H9 (cell line): Measurements from ENCODE around the gene NTRK3. TPM values are rescaled to one million over a fixed set of nuclear protein-coding genes. Genes with fewer than 3 reads are reported as not detected.

Experiments
- DNase-seq: peaks from one replicate; pipeline ENCODE4 v3.0.0-alpha.2; 2017
- H2AFZ ChIP-seq: one replicate; pipeline ENCODE4 v1.6.1; 2013; ENCODE audit warnings: mild to moderate bottlenecking, low read length, control low read depth, moderate library complexity
- H2AK5ac ChIP-seq: 2 replicates; pipeline ENCODE4 v1.6.1; 2013; ENCODE audit warnings: low read length, control low read depth, mixed read lengths; ENCODE audit not compliant: insufficient read length
- H2BK120ac ChIP-seq: one replicate; pipeline ENCODE4 v1.6.1; 2013; ENCODE audit warnings: low read depth, mild to moderate bottlenecking, low read length, control low read depth, inconsistent platforms; ENCODE audit not compliant: poor library complexity, severe bottlenecking
- H2BK12ac ChIP-seq: 2 replicates; pipeline ENCODE4 v1.6.1; 2013; ENCODE audit warnings: low read length, control low read depth, mixed read lengths, low read depth; ENCODE audit not compliant: insufficient read length
- H2BK15ac ChIP-seq: 2 replicates; pipeline ENCODE4 v1.6.1; 2013; ENCODE audit warnings: low read depth, low read length, control low read depth
- H2BK20ac ChIP-seq: one replicate; pipeline ENCODE4 v1.6.1; 2013; ENCODE audit warnings: low read depth, mild to moderate bottlenecking, low read length, control low read depth, inconsistent platforms; ENCODE audit not compliant: poor library complexity, severe bottlenecking
- H2BK5ac ChIP-seq: 2 replicates; pipeline ENCODE4 v1.6.1; 2013; ENCODE audit warnings: low read length, control low read depth, mixed read lengths; ENCODE audit not compliant: insufficient read length
- H3K14ac ChIP-seq: 2 replicates; pipeline ENCODE4 v1.6.1; 2013; ENCODE audit warnings: low read length, control low read depth; ENCODE audit not compliant: insufficient read depth
- H3K18ac ChIP-seq: 2 replicates; pipeline ENCODE4 v1.6.1; 2013; ENCODE audit warnings: low read depth, mild to moderate bottlenecking, mixed read lengths, low read length, control low read depth; ENCODE audit not compliant: insufficient read length
- H3K23ac ChIP-seq: 2 replicates; pipeline ENCODE4 v1.6.1; 2013; ENCODE audit warnings: low read length, control low read depth, mixed read lengths, low read depth; ENCODE audit not compliant: insufficient read length
- H3K23me2 ChIP-seq: 2 replicates; pipeline ENCODE4 v1.6.1; 2013; ENCODE audit warnings: low read depth, mild to moderate bottlenecking, mixed read lengths, low read length, control low read depth; ENCODE audit not compliant: insufficient read length, poor library complexity, severe bottlenecking
- H3K27ac ChIP-seq: 2 replicates; pipeline ENCODE4 v1.5.1; 2013; ENCODE audit warnings: low read length, control low read depth, mixed read lengths, low read depth; ENCODE audit not compliant: insufficient read length
- H3K27me3 ChIP-seq: 2 replicates; pipeline ENCODE4 v1.6.1; 2013; ENCODE audit warnings: low read length, control low read depth, inconsistent platforms; ENCODE audit not compliant: insufficient read depth
- H3K4ac ChIP-seq: 2 replicates; pipeline ENCODE4 v1.6.1; 2013; ENCODE audit warnings: low read depth, mild to moderate bottlenecking, control low read depth, inconsistent platforms, low read length, moderate library complexity
- H3K4me1 ChIP-seq: 2 replicates; pipeline ENCODE4 v1.6.1; 2013; ENCODE audit warnings: low read length, control low read depth, inconsistent platforms; ENCODE audit not compliant: insufficient read depth
- H3K4me2 ChIP-seq: 2 replicates; pipeline ENCODE4 v1.6.1; 2013; ENCODE audit warnings: low read length, control low read depth, mixed read lengths; ENCODE audit not compliant: insufficient read length, insufficient read depth
- H3K56ac ChIP-seq: 2 replicates; pipeline ENCODE4 v1.6.1; 2013; ENCODE audit warnings: low read depth, mild to moderate bottlenecking, mixed read lengths, low read length, control low read depth; ENCODE audit not compliant: insufficient read length
- H3K79me1 ChIP-seq: 2 replicates; pipeline ENCODE4 v1.6.1; 2013; ENCODE audit warnings: low read depth, mild to moderate bottlenecking, moderate library complexity, low read length, control low read depth, inconsistent platforms; ENCODE audit not compliant: insufficient read depth, poor library complexity, severe bottlenecking
- H3K79me2 ChIP-seq: 2 replicates; pipeline ENCODE4 v1.6.1; 2013; ENCODE audit warnings: low read length, control low read depth, inconsistent platforms; ENCODE audit not compliant: insufficient read depth
- H3K9ac ChIP-seq: 2 replicates; pipeline ENCODE4 v1.6.1; 2013; ENCODE audit warnings: low read length, control low read depth, mixed read lengths; ENCODE audit not compliant: insufficient read length; ENCODE audit errors: extremely low read depth
- H3K9me3 ChIP-seq: one replicate; pipeline ENCODE4 v1.6.1; 2013; ENCODE audit warnings: low read depth, low read length, inconsistent platforms; ENCODE audit not compliant: control insufficient read depth
- H3T11ph ChIP-seq: one replicate; pipeline ENCODE4 v1.6.1; 2013; ENCODE audit warnings: mild to moderate bottlenecking, low read length, control low read depth, inconsistent platforms
- H4K20me1 ChIP-seq: one replicate; pipeline ENCODE4 v1.6.1; 2013; ENCODE audit not compliant: control insufficient read depth, insufficient read length, insufficient read depth
- H4K5ac ChIP-seq: 2 replicates; pipeline ENCODE4 v1.6.1; 2013; ENCODE audit warnings: low read depth, mild to moderate bottlenecking, mixed read lengths, low read length, control low read depth; ENCODE audit not compliant: insufficient read length
- H4K8ac ChIP-seq: replicated peaks from 2 replicates; pipeline ENCODE4 v1.6.1; 2013; ENCODE audit warnings: low read length, control low read depth, mixed read lengths, low read depth; ENCODE audit not compliant: insufficient read length
- H4K91ac ChIP-seq: 2 replicates; pipeline ENCODE4 v1.6.1; 2013; ENCODE audit warnings: low read depth, mild to moderate bottlenecking, moderate library complexity, mixed read lengths, low read length, control low read depth; ENCODE audit not compliant: insufficient read length
- H3K27ac Mint-ChIP-seq, 3 experiments: 2 replicates in 2 of 3; 3 replicates in 1 of 3; pipeline ENCODE4 v1.8.0; 2020 to 2021; ENCODE audit warnings: mixed read lengths in 3 of 3, mild to moderate bottlenecking in 1 of 3, moderate library complexity in 1 of 3
- H3K27me3 Mint-ChIP-seq: 2 replicates; pipeline ENCODE4 v1.8.0; 2021; ENCODE audit warnings: low read depth, mild to moderate bottlenecking, moderate library complexity, mixed read lengths
- H3K36me3 Mint-ChIP-seq, 3 experiments: 2 replicates in 2 of 3; 3 replicates in 1 of 3; pipeline ENCODE4 v1.8.0; 2020 to 2021; ENCODE audit warnings: low read depth in 3 of 3, mixed read lengths in 3 of 3; ENCODE audit not compliant: insufficient read depth in 1 of 3
- H3K4me1 Mint-ChIP-seq, 2 experiments: 2 replicates each; pipeline ENCODE4 v1.8.0; 2020; ENCODE audit warnings: mixed read lengths in 2 of 2
- H3K4me3 Mint-ChIP-seq, 2 experiments: 2 replicates in 1 of 2; 3 replicates in 1 of 2; pipeline ENCODE4 v1.8.0; 2020 to 2021; ENCODE audit warnings: mild to moderate bottlenecking in 2 of 2, mixed read lengths in 2 of 2, moderate library complexity in 1 of 2
- H3K9me3 Mint-ChIP-seq, 2 experiments: 2 replicates in 1 of 2; 3 replicates in 1 of 2; pipeline ENCODE4 v1.8.0; 2020; ENCODE audit warnings: mild to moderate bottlenecking in 2 of 2, mixed read lengths in 2 of 2, moderate library complexity in 1 of 2
- CTCF ChIP-seq: fragments of 200-600 bp; sonication (generic); conservative IDR thresholded peaks from 3 replicates; pipeline ENCODE4 v1.8.0; 2021; ENCODE audit warnings: antibody characterized with exemption, mild to moderate bottlenecking
- WGBS: extraction: QIAGEN DNeasy Blood & Tissue Kit; methylation state at CpG from one replicate; pipeline ENCODE4 v1.1.7; 2013; ENCODE audit warnings: missing lambda C conversion rate, low lambda C conversion rate, mixed read lengths; ENCODE audit not compliant: insufficient read length; ENCODE audit errors: extremely low coverage; 5-methylcytosine and 5-hydroxymethylcytosine counted together
- total RNA-seq: library from RNA; stranded (reverse); gene quantifications from 2 replicates; pipeline ENCODE4 v1.2.1, GENCODE V29; 2021

NTRK3 gene
- total RNA-seq, 1 experiment from 2014 or later = 2.5 TPM

- no peaks in the 10 kb centered on the region for H3K23me2 ChIP-seq
- H3K27me3 ChIP-seq = no peaks in the 10 kb centered on the region
- no peaks in the 10 kb centered on the region; the same call in 1 of the 2 replicates for H3K4me1 ChIP-seq
- H3K4me2 ChIP-seq = no peak overlapping the region
- H4K5ac ChIP-seq = no peak overlapping the region
- H2BK12ac ChIP-seq = no peak overlapping the region
- H3K56ac ChIP-seq = no peak overlapping the region
- H3K9me3 ChIP-seq = no peaks in the 10 kb centered on the region
- TF ChIP-seq CTCF = no peak
- H4K91ac ChIP-seq = no peak overlapping the region
- H4K8ac ChIP-seq = no peak overlapping the region
- H3T11ph ChIP-seq = no peak overlapping the region
- H3K27ac ChIP-seq = no peak overlapping the region
- no CpG with 5 or more reads among the region's 4 CpGs for WGBS
- no peak overlapping the region for H3K18ac ChIP-seq
- Mint-ChIP-seq H3K27me3 (peaks cover 95% of the 10 kb centered on the region), H3K9me3 (no peaks in the 10 kb centered on the region), H3K4me1 (peaks cover 3 to 10% of the 10 kb centered on the region in 2 experiments; a peak in 3 of 4 replicates), H3K36me3 (no peaks in the 10 kb centered on the region), H3K27ac (no peak overlapping the region), H3K4me3 (no peak overlapping the region; a peak in 1 of 5 replicates)
- no peak overlapping the region for H3K14ac ChIP-seq
- H2BK15ac ChIP-seq = no peak overlapping the region
- H3K79me1 ChIP-seq = no peaks in the 10 kb centered on the region
- no peak overlapping the region for H3K9ac ChIP-seq
- H3K79me2 ChIP-seq = no peaks in the 10 kb centered on the region
- no peak overlapping the region for H3K23ac ChIP-seq
- H3K4ac ChIP-seq = no peak overlapping the region
- H2BK5ac ChIP-seq = no peak overlapping the region
- H2AFZ ChIP-seq = no peak overlapping the region
- H2BK20ac ChIP-seq = no peak overlapping the region
- H2AK5ac ChIP-seq = no peak overlapping the region
- H2BK120ac ChIP-seq = no peak overlapping the region
- no peaks in the 10 kb centered on the region for H4K20me1 ChIP-seq
- DNase-seq = no peak
Observed at GRCh38 chr15:88264622-88265021, 8.1 kb upstream of the NTRK3 start.
